ENCODE data around the gene SH3PXD2A.

Gene SH3PXD2A

DNA sequence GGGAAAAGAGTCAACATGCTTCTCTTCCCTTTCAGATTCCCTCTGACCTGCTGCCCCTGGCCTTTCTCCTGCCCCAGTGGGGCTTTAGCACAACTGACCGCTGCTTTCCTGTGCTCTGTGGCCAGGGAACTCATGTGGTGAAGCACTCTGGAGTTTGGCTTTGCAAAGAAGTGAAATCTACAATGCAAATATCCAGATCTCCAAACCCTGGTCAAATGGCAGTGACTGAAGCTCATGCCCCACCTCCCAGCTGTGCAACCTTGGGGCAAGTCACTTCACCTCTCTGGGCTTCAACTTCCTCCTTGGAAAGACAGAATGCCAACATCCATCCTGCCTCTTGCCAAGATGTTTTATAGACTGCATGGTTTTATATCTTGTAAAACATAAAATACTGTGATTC is 204.0 kb downstream of the SH3PXD2A start:
- TF ChIP-seq, protein P1, sequence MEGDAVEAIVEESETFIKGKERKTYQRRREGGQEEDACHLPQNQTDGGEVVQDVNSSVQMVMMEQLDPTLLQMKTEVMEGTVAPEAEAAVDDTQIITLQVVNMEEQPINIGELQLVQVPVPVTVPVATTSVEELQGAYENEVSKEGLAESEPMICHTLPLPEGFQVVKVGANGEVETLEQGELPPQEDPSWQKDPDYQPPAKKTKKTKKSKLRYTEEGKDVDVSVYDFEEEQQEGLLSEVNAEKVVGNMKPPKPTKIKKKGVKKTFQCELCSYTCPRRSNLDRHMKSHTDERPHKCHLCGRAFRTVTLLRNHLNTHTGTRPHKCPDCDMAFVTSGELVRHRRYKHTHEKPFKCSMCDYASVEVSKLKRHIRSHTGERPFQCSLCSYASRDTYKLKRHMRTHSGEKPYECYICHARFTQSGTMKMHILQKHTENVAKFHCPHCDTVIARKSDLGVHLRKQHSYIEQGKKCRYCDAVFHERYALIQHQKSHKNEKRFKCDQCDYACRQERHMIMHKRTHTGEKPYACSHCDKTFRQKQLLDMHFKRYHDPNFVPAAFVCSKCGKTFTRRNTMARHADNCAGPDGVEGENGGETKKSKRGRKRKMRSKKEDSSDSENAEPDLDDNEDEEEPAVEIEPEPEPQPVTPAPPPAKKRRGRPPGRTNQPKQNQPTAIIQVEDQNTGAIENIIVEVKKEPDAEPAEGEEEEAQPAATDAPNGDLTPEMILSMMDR (IDR thresholded peaks at IDR 0.05): no peak

DNA sequence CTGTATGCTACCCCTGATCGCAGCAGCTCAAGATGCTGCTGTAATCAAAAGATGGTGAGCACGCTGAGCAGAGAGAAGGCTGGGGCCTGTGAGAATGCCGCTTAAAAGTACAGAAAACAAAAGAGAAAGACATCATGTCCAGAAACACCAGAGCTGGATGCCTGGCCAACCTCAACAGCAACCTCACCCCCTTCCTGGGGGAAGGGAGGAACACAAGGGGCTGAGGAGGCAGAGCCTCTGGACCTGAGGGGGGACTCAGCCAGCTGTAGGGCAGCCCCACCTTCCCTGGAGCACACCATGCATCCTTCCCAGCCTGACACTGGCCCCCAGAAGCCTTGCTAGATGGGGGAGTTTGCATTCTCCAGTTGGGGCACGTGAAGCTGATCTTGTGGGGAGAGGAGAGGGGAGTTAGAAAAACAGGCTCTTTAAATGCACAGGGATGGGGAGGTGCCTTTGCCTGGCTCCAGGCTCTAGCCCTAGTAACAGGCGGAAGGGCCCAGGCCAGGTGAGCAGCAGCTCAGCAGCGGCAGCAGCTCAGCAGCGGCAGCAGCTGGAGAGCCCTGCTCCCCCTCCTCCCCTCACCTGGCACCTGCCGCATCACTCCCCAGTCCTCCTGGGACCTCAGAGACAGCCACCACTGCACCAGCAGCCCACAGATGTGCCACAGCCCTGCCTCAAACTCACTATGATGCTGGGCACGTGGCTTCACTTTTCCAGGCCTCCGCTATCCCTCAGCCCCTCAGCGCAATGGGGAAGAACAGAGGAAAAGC is 205.5 kb downstream of the SH3PXD2A start:
- TF ChIP-seq, protein P1 (IDR thresholded peaks at IDR 0.05): no peak

DNA sequence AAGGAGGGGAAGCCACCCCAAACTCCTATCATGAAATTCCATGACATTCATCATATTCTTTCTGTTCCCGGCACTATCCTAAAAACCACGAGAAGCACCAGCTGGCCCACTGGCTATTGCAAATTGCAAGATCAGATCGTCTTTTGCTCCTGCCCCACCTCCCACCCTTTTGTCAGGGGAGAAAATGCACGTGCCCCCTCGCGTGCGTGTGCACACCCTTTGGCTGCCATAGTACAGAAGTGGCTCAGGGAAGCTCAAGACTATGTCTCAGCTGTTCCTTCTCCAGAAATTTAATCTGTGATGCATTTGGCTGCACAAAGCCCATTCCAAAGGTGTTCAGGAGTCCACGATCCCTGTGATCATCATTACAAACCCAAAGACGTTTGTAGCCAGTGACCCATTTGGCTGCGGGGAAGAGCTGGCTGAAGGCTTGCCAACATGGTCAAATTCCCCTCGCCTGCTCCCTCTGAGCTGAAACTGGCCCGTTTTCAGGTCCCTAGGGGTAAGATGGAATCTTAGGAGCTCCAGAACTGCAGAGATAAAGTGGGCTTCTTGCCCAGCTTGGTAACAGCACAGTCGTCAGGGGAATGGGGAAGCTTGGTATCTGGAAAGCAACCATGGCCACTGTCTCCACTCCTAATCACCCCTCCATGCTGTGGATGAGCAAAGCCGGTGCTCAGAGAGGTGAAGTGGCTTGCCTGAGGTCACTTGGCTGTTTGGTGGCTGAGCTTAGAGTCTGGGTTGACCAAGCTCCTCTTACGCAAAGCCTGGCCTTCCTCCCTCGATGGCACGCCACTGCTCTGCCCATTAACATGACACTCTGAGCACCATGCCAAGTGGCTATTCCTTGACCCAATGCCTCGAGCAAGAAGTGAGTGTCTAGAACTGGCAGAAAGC is 206.5 kb downstream of the SH3PXD2A start:
- TF ChIP-seq, protein P1 (IDR thresholded peaks at IDR 0.05): no peak

DNA sequence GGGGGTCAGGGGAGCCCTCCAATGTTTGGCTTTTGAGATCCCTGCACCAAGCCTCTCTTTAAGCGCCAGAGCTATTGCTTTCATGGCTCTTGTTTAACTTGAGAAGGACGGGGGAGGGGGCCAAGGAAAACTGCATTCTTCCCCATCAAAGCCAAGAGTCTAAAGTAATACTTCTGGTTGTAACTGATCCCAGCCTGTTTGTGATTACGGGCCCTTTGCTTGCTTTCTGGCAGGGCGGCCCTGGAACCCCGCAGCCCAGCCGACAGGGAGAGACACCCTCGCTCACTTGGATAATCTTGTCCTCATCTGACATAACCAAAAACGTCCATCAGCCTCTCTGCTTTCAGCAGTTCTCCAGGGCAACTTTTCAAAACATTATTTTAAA is 207.1 kb downstream of the SH3PXD2A start:
- TF ChIP-seq, protein P1 (IDR thresholded peaks at IDR 0.05): no peak

DNA sequence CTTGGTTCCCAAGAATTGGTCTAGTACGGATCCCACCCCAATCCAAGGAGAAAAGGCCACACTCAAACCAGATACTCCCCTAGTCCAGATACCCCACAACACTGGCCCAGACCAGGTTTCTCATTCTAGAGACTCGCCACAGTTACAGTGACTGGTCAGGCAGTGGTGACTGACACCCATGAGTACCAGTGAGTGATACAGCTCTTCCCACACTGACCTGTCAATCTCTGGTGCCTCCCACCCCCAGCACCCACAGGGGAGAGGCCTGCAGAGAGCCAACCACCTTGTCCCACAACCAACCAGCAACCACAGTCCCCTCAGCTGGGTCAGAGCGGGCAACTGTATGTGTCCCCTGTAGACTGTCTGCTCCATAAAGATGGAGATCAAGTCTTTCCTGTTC is 209.1 kb downstream of the SH3PXD2A start:
- TF ChIP-seq, protein P1 (IDR thresholded peaks at IDR 0.05): no peak

DNA sequence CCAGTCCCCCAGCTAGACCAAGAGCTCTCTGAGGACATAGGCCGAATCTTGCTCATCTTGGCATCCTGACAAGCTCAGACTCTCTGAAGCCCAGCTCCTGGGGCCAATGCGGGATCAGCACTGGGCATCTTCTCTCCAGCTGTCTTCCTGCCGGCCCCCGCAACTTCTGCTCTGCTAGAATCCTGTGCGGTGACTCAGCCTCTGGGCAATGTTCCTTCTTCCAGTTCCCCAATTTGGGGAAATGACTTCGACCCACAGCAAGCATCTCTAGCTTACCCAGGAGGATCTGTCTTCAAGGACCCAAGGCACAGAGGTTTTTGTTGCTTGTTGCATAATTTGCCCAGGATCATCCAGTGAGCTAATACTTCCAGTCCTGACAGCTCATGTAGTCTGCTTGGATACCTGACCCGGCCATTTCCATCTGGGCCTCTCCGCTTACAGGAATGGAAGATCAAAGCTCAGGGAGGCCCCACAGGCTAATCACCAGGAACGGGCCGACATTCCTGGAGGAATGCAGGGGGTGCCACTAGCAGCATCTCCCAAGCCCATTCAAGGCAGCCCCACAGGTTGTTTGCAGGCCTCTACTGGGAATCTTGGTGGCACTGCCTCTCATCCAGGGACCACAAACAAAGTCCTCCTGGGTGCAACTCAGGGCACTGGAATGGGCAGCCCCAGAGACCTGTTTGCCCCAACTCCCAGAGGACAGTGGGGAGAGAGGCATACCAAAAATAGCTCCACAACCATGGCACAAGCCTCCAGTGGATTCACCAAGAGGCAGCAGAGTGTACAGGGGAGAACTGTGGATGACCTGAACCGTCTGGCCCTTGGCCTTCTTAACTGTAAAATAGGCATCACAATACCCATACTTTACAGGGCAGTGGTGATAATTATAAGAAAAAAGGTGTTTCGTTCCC is 210.0 kb downstream of the SH3PXD2A start:
- TF ChIP-seq, protein P1 (IDR thresholded peaks at IDR 0.05): no peak

DNA sequence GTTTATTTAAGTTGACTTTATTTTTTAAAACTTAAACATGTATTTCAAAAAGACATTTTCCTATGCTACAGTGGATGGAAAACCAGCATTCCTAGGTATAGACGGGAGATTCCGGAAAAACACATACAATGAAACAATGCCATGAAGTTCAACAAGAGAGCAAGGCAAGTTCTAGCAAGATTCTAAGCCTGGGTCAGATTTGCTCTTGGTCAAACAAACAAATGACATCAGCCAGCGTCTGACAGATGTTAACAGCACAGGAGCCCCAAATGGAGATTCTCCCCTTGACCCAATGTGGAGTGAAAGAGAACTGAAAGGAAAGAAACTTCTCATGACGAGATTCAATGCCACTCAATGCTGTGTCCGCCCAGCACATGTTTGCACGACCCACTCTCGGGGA is 212.0 kb downstream of the SH3PXD2A start:
- TF ChIP-seq, protein P1 (IDR thresholded peaks at IDR 0.05): no peak
